ENCODE results near the gene ZNF20.
"Not testable (repeated sequence)": the region's sequence is repeated elsewhere in the genome, so short reads cannot be mapped to it uniquely, and the experiment has no call there.

The ZNF20 gene

DNA sequence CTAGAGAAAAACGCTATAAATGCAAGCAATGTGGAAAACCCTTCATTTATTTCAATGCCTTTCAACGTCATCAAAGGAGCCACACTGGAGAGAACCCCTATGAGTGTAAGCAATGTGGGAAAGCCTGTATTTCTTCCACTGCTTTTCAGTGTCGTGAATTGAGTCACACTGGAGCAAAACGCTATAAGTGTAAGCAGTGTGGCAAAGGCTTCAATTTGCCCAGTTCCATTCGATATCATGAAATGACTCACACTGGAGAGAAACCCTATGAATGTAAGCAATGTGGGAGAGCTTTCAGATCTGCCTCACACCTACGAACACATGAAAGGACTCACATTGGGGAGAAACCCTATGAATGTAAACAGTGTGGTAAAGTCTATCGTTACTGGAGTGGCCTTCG, 27.4 kb downstream of the ZNF20 start:
- no peak for DNase-seq (ENCODE audit: low spot score)

DNA sequence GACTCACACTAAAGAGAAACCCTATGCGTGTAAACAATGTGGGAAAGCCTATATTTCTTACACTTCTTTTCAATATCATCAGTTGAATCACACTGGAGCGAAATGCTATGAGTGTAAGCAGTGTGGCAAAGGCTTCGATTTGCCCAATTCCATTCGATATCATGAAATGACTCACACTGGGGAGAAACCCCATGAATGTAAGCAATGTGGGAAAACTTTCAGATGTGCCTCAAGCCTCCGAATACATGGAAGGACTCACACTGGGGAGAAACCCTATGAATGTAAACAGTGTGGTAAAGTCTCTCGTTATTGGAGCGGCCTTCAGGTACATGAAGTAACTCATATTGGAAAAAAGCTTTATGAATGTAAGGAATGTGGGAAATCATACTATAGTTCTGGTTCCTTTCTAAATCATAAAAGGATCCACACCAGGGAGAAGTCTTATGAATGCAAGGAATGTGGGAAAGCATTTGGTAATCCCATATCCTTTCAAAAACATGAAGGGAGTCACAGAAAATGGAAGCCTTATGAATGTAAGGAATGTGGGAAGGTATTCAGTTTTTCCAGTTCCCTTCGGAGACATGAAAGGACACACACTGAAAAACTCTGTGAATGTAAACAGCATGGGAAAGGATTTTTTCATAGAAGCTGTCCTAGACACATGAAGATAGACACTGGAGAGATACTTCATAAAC, 28.1 kb downstream of the ZNF20 start:
- no peak for DNase-seq (ENCODE audit: low spot score)

DNA sequence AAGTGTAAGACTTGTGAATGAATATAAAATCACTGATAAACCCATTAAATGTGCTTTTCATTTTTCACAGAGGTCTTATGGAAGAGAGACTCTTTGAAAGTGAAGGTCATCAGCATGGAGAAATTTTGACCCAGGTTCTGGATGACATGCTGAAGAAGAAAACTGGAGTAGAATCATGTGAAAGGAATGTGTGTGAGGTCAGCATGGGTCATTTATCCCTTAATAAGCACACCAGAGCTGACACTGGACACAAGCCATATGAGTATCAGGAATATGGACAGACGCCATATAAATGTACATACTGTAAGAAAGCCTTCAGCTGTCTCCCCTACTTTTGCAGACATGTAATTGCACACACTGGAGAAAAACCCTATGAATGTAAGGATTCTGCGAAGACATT, 29.0 kb downstream of the ZNF20 start:
- no peak for DNase-seq (ENCODE audit: low spot score)

DNA sequence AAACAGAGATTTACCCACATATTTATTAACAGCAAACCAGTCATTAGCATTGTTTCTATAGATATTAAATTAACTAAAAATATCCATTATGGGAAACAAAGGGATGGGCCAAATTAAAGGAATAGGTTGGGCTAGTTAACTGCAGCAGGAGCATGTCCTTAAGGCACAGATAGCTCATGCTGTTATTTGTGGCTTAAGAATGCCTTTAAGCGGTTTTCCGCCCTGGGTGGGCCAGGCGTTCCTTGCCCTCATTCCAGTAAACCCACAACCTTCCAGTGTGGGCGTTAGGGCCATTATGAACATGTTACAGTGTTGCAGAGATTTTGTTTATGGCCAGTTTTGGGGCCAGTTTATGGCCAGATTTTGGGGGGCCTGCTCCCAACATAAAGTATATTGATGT, 36.2 kb downstream of the ZNF20 start:
- DNase-seq (ENCODE audit: low spot score) = not testable (repeated sequence)

DNA sequence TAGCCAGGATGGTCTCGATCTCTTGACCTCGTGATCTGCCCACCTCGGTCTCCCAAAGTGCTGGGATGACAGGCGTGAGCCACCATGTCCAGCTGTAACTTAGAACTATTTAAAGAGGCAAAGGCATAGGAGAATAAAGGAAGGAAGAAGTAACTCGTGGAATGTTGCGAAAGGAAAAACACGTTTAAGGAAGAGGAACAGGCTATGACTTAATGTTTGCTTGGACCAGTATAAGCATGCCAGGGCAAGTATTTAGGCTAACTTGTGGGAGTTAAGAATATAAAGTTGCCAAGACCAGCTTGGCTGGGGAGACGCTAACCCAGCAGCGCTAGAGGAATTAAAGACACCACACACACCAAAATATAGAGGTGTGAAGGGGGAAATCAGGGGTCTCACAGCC, 42.1 kb downstream of the ZNF20 start:
- no peak for DNase-seq (ENCODE audit: low spot score)

DNA sequence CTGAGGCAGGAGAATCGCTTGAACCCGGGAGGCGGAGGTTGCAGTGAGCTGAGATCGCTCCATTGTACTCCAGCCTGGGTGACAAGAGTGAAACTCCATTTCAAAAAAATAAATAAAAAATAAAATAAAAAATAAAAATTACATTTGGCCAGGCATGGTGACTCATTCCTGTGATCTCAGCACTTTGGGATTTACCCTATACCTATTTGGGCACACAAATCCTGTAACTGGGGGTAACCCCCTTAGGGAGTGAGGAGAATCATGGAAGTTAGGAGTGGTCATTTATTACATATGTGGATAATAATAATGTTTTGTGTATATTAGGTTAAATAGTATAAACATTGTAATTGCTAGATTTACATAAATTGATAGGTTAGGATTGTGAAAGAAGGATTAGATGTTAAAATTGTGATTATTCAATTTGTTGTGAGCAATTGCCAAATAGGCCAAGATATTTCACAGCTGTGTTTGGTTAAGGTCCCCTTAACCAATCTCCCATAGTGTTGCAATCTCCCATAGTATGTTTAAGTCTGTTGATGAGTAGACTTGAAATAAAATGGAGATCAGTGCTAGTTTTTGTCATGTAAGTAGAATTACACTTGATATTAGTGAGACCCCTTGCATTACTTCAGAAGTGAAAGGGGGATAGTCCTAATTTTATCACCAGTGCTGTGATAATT, 44.9 kb downstream of the ZNF20 start:
- DNase-seq (ENCODE audit: low spot score) = no peak

DNA sequence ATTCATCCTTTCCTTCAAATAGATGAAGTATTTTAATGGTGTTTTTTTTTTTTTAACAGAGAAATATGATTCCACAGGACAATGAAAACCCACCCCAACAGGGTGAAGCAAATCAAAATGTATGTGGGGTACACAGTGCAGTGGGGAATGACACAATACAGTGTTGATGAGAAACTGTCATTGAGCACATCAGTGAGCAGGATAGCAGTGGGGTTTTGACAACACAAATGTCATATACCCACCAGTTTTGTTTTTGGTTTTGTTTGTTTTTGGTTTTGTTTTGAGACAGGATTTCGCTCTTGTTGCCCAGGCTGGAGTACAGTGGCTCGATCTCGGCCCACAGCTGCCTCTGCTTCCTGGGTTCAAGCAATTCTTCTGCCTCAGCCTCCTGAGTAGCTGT, 46.4 kb downstream of the ZNF20 start:
- DNase-seq (ENCODE audit: low spot score) = no peak

DNA sequence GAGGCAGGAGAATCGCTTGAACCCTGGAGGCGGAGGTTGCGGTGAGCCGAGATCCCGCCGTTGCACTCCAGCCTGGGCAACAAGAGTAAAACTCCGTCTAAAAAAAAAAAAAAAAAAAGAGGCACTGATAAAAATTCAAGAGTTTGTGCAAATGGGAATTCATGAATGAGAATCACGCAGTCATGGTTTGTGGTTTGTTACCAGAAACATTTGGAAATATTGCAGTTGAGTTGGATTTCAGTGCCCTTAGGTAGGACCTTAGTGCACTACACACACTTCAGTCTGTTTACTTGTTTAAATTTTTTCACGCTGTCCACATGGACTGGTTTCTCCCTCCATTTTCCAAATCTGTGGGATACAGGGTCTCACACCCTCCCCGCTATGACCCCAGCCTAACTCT, 47.2 kb downstream of the ZNF20 start:
- no peak for DNase-seq (ENCODE audit: low spot score)

DNA sequence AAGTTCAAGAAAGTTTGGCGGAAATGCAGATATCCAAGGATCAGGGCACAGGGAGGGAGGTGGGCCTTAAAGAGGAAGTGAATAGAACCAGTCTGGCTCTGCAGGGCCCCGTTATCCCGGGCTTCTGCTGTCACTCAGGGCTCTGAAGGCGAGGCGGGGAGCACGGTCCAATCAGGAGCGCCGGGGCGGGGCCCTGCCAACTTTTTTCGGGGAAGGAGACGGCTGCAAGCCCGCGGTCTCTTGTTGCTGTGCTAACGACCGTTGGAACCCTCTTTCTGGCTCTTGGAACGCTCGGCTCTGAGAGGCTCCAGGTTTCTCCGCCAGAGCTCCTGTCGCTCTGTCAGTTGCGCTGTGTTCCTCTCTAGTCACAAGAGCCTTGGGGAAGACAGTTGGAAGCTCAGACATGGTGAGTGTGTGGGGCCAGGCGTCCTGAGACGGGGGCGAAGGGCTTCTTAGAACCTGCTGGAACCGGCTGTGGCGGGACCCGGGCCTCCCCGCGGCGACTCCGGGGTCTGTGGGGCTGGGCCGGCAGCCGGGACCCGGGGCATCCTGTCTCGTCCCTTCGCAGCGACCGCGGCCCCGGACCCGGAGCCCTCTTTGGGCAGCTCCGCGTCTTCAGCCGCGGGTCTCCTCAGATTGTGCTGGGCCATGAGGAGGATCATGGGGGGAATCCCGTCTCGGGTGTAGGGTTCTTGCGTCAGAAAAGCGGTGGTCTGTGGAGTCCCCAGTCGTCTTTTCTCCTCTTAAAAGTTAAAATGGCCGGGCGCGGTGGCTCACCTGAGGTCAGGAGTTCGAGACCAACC, 47.9 kb downstream of the ZNF20 start:
- peak; percentile 73 for DNase-seq (ENCODE audit: low spot score)

DNA sequence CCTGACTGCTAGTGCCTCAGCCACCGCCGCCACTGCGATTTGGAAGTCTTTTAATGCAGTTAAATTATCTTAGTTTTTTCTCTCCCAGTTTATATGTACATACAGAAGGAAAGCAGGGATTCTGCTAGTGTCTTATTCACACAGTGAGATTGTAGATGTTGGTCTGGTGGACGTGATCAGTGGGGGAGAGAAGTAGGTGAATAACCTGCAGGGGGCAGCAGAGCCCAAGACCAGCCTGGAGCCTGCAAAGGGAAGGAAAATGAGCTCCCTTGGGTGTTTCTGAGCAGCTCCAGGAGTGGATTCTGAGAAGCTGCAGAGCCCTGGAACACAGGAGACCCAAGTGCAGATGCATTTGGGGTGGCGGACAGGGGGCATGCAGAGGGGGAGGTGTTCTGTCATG, 49.3 kb downstream of the ZNF20 start:
- DNase-seq (ENCODE audit: low spot score) = peak; percentile 60

DNA sequence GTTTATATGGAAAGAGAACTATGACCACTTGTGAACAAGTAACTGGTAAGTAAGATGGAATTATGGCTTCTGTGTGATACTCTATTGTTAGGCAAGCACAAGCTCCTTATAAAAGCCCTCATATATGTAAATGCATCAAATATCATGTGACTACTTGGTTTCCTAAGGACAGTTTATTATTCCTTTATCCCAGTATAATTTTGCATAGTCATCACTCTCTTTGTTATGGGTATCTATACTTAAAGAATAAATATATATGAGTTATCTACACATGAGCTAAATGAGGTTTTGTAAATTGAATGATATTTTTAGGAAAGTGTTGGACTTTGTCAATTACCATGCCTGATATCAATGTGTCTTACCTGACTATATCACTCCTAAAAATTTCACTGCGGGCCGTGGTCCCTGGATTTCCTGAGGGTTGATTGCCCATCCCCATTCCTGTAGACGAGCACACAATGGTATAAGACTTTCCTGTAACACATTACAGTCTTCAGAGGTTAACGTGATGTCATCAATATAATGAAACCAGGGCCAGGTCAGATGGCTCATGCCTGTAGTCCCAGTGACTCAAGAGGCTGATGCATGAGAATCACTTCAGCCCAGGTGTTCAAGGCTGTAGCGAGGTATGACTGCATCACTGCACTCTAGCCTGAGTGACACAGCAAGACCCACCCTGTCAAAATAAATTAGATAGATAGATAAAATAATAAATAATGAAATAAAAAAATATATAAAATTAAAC, 54.9 kb downstream of the ZNF20 start:
- no peak for DNase-seq (ENCODE audit: low spot score)

DNA sequence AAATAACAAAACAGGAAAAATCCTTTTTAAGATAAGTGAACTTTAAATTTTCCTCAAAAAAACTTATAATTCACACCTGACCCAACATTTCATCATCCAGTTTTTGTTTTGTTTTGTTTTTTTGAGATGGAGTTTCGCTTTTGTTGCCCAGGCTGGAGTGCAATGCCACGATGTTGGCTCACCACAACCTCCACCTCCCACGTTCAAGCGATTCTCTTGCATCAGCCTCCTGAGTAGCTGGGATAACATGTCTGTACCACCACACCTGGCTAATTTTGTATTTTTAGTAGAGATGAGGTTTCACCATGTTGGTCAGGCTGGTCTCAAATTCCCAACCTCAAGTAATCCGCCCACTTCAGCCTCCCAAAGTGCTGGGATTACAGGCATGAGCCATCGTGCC, 56.8 kb downstream of the ZNF20 start:
- not testable (repeated sequence) for DNase-seq (ENCODE audit: low spot score)

All from hematopoietic multipotent progenitor cell treated with erythropoietin and hydrocortisone succinate and interleukin-3 and kit ligand, for 15 days (in vitro differentiated cells).